Erythroblast (primary cell): ENCODE measurements around the gene PRSS3.
"Not testable (repeated sequence)": the region's sequence is repeated elsewhere in the genome, so short reads cannot be mapped to it uniquely, and the experiment has no call there.

Source experiments
- DNase-seq, 2 experiments: peaks; one replicate each; lab custom pipeline; 2025; lab: John Stamatoyannopoulos, UW
- GATA1 ChIP-seq: IDR thresholded peaks from 2 replicates; pipeline ENCODE4 v1.6.1; 2011; ENCODE audit warnings: low read depth, mild to moderate bottlenecking, control low read depth, low read length, moderate library complexity
- POLR2A ChIP-seq: IDR thresholded peaks from 2 replicates; pipeline ENCODE4 v1.6.1; 2011; ENCODE audit warnings: mild to moderate bottlenecking, low read length

PRSS3 gene

DNA sequence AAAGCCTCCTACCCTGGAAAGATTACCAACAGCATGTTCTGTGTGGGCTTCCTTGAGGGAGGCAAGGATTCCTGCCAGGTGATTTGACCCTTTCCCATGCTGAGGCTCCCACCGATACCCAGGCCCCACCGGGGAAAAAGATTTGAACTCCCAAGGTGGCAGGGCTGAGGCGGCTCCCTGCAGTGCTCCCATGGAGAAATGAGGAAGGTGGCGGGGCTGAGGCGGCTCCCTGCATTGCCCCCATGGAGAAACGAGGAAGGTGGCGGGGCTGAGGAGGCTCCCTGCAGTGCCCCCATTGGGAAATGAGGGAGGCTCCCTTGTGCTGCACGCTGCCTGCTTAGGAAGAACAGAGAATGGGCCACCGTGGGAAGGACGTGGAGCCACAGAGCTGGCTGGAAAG lies 3.2 kb downstream of the PRSS3 start:
- TF ChIP-seq GATA1 (no peak), POLR2A (no peak)

GRCh38 chr9:33799928-33800704 lies 4.8 kb downstream of the PRSS3 start:
- DNase-seq: no peak
- TF ChIP-seq POLR2A: no peak
- TF ChIP-seq GATA1: no peak

More for the DNA sequence above, 3.2 kb downstream of the PRSS3 start:
- no peak for DNase-seq

- TF ChIP-seq GATA1 (no peak), POLR2A (no peak)
- no peak for DNase-seq
These were observed 5.5 kb downstream of the PRSS3 start for GRCh38 chr9:33800886-33801285.

DNA sequence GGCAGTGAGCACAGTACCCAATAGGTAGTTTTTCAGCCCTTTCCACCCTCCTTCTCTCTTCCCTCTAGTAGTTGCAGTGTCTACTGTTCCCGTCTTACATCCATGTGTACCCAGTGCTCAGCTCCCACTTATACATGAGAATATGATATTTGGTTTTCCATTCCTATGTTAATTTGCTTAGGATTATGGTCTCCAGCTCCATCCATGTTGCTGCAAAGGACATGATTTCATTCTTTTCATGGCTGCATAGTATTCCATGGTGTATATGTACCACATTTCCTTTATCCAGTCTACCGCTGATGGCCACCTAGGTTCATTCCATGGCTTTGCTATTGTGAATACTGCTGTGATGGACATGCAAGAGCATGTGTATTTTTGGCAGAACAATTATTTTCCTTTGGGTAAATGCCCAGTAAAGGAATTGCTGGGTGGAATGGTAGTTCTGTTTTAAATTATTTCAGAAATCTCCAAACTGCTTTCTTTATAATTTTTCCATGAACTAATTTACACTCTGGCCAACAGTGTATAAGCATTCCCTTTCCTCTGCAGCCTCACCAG lies 6.7 kb downstream of the PRSS3 start:
- DNase-seq: not testable (repeated sequence)

- DNase-seq: not testable (repeated sequence)
These were observed 8.8 kb downstream of the PRSS3 start for GRCh38 chr9:33804196-33804595.

DNA sequence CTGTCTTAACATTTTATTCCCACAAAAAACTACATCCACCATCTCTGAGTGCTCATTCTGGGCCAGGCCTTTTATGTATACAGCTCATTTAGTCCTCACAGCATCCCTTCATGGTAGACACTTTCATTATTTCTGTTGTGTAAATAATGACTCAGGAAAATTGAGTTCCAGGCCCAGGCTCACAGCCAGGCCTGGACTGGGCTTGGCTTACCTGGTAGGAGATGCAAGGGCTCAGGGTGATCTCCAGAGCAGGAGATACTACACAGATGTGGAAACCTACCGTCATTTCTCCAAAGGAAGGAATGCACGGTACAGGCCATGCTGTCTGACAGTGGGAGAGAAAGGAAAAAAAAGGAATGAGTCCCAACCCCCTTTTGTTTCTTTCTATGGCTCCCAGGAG lies 11.8 kb downstream of the PRSS3 start:
- peak in 1 of 2 experiments; percentile 6 for DNase-seq

- not testable (repeated sequence) for DNase-seq
These were observed 13.6 kb downstream of the PRSS3 start for GRCh38 chr9:33808979-33809322.

DNA sequence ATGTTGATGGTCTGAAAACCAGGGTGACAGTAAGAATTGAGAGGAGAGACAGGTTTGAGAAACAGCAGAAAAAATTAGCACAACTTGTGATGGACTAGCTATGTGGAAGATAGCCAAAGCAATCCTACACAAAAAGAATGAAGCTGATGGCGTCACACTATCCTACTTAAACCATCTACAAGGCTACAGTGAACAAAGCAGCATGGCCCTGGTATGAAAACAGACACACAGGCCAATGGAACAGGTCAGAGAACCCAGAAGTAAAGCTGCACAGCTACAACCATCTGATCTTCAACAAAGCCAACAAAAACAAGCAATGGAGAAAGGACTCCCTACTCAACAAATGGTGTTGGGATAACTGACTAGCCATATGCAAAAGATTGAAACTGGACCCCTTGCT lies 14.1 kb downstream of the PRSS3 start:
- DNase-seq: no peak
- TF ChIP-seq POLR2A: no peak
- no peak for TF ChIP-seq GATA1

DNA sequence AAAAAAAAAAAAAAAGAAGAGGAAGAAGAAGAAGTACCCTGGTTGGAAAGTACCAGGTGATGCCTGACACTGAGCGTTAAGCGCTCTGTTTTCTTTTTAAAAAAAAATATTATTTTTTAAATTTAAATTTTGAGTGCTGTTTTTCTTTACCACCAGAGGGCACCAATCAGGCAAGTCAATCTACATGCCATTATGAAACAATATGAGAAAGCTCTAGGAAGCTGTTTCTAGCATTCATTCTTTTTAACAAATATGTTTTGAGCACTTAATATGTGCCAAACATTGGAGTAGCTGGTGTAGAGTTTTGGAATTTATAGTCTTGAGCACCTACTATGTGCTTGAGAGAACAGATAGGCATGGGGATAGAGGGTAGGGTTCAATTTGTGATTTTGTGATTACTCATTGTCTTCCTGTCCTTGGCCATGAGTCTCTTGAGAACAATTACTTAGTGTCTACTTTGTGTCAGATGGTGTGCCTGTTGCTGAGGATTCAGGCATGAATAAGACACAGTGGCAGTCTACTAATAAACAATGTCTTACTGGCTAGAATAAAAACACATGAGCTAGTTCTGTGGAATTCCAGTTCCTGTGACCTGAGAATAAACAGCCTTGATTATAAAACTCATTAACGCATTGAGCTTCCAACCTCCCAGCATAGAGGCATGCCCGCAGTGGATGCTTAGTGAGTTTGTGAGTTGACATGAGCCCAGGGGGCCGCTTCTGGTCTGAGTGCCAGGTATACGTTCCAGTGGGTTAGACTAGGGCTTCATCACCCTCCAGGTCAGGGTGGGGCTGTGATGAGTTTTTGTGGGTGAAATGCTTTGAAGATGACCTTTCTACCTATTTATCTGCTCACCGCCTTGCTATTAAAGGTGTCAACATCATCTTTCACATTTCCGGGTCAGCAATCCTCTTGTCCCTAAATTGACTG lies 18.6 kb downstream of the PRSS3 start:
- TF ChIP-seq POLR2A (no peak), GATA1 (no peak)
- peak; percentile 57 to 73 for DNase-seq

GRCh38 chr9:33815781-33816180 lies 20.4 kb downstream of the PRSS3 start:
- no peak for DNase-seq
- TF ChIP-seq GATA1 (no peak), POLR2A (no peak)

DNA sequence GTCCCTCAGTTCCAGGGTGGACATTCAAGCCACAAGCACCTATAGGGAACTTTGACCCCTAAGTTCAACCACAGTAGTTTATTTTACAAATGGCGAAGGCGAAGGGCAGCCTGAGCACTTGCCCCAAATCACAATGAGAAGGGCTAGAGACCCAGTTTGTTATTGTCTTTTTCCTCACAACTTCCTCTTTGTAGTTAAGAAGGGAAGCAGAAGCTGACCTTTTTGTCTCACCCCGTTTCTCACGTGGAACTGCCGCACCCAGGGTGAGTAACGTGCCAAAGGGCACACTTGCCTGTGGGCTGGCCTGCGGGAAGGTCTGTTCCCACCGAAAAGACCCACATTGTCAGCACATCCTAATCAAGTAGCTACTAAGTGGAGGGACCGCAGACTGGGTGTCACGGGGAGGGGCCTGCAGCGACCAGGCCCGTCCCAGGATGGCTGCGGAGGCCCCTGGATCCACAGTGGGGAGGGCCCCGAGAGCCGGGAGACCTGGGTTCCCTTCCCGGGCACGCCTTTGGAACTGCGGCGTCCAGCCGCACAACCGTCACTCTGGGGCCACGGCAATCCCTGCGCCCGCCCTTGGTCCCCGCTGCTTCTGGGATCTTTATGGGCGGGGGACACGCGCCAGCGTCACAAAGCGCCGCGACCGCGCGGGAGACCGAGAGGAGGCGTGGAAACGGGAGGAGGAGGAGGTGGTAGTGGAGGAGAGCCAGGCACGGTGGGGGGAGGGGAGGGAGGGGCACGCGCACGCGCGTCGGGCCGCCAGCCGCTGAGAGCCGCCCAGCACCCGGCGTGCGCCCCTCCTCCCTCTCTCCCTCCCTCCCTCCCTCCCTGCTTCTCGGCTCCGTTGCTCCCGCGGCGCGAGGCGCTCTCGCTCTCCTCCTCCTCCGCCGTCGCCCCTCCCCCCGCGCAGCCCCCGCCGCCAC lies 21.2 kb downstream of the PRSS3 start, which contains the start of gene UBE2R2:
Gene UBE2R2 (plus strand): TSS at position 834 of the 926 bp plus-strand sequence. CDS start 598 bp downstream, outside the sequence.
- DNase-seq: peak; percentile 94 to 98
- TF ChIP-seq GATA1 (no peak), POLR2A (peak; percentile 88)

GRCh38 chr9:33817327-33818166 lies 22.2 kb downstream of the PRSS3 start:
- TF ChIP-seq POLR2A: no peak
- TF ChIP-seq GATA1: no peak
- peak; percentile 75 to 83 for DNase-seq

DNA sequence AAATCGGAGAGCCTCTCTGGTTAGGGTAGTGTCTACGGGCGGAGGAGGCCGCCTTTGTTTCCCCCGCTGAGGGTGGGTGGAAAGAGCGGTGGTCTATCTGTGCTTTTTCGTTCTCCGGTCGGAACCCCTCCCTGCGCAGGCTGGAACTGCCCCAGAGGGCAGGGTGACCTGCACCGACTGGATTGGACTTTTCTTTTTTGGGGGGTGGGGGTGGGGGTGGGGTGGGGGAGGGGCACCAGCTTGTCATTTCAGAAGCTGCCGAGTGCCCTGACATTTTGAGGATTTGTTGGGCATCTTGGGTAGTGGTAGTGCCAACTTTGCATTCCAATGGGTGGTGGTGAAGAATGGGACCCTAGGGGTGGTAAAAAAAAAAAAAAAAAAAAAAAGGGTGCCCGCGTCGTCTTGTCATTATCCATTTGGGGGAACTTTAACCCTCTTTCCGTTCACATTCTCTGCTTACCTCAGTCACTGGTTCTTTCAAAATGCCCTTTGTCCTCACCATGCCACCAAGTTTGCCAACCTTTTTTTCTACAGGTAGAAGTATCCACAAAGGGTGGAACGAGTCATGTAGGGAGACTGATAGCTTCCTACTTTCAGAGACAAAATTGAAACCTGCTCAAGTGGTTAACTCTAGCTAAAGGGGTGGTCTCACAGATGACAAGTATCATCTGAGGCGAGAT lies 22.9 kb downstream of the PRSS3 start:
- DNase-seq: peak in 1 of 2 experiments; percentile 51
- TF ChIP-seq GATA1 (no peak), POLR2A (no peak)
